Measurements from ENCODE around the gene ECSIT.

- TF ChIP-seq CTCF (conservative IDR thresholded peaks at IDR 0.05) (no peak), ZFX (IDR thresholded peaks at IDR 0.05) (no peak)
These were observed 9.8 kb downstream of the ECSIT start for GRCh38 chr19:11519138-11519537.

Measured in C4-2B (cell line).